ENCODE data around the gene CMTR1.

GRCh38 chr6:37480951-37481534, 48.0 kb downstream of the CMTR1 start:
- TF ChIP-seq CTCF (IDR thresholded peaks at IDR 0.05; ENCODE audit: low read depth, low read length) (no peak), POLR2A (IDR thresholded peaks at IDR 0.05; ENCODE audit: extremely low read depth, insufficient read length) (no peak), MYC (IDR thresholded peaks at IDR 0.05; ENCODE audit: low read depth, low read length) (no peak)
